Caki2 (cell line): ENCODE data around the gene TNIP3. TPM values are rescaled to one million over a fixed set of nuclear protein-coding genes. Genes with fewer than 3 reads are reported as not detected.

Experiments used
- DNase-seq: peaks from one replicate; pipeline ENCODE4 v3.0.0-alpha.2; 2015; ENCODE audit warnings: low read depth
- in situ Hi-C: cut with HindIII; loops from 2 replicates; pipeline ENCODE4 v1.10.0; 2016; ENCODE audit warnings: low sequenced_read_pairs, low pct_unique_long_range_greater_than_20kb, mixed read lengths
- total RNA-seq: library from RNA; depleted of rRNA; stranded (reverse); fragments of >200 nt; shearing (Covaris generic); gene quantifications from 2 replicates; pipeline ENCODE4 v1.2.3, GENCODE V29; 2014; ENCODE audit warnings: low replicate concordance

The TNIP3 gene
- total RNA-seq, 1 experiment from 2014 or later: 0.98 TPM

DNA sequence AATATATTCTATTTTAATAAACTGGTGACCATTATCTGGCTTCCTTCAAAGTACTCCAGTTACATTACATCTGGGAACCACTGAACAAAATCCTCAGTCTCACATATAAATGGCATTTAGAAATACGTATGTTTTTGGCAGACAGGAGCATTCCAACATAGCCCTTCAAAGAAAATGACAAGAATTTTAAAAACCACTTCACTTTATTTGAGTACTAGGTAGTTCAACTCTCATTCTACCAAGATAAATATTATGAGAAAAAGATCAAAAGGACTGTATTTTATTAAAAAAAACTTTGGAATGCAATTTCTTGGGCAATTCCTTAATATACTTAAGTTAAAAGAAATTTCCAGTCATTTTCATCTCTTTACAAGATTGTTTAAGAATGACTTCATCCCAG is 17.6 kb downstream of the TNIP3 start:
- in situ Hi-C loops: no loop called here

DNA sequence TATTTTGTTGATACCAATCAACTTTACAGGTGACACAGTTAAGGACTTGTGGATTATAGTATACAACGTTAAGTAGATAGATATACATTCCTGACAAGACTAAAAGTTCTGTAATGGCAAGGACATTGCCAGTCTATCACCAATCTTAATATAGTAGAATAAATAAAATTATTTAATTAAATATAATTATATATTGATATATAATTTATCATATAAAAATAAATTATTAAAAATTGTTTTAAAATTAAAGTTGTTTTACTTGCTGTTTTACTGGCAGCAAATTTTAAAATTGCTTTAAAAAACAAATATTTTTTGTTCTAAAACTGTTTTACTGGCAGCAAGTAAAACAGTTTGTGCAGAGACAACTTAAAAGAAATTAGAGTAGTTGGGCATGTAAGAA is 18.7 kb downstream of the TNIP3 start:
- in situ Hi-C loops: no loop called here
- no peak for DNase-seq

More for the DNA sequence above, 17.6 kb downstream of the TNIP3 start:
- no peak for DNase-seq

DNA sequence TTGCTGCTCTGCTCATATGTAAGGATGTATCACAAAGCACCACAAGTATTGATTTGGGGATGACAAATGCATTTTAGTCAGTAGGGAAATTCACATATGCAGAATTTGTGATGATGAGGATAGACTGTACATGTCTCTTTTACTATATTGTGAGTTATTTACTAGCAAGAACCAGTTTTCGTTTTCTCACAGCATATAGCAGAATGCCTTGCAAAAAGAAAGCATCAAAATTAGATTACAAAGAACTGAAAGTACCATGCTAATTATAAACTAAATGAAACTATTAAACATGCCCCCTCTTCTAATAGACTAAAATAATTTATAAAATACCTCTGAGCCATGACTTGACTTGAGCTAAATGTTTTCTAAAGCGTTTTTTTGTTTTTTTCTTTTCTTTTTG is 20.1 kb downstream of the TNIP3 start:
- in situ Hi-C loops: no loop called here
- DNase-seq: no peak

DNA sequence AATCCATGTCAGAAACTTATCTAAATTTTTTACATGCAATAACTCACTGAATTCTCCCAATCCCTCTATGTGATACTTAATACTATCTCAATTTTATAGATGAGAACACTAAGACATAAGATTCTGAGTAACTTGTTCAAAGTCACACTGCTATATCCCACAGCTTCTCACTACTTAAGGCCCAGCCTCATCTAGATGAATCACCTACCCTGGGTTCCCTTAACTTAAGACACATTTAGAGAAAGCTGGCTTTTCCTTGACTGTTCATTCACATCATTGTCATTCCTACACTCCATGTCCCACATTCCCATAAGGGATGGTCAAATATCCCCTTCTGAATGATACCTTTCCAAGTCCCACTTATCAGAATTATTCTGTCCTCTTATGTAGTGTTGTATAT is 21.0 kb downstream of the TNIP3 start:
- in situ Hi-C loops: no loop called here
- DNase-seq: no peak

DNA sequence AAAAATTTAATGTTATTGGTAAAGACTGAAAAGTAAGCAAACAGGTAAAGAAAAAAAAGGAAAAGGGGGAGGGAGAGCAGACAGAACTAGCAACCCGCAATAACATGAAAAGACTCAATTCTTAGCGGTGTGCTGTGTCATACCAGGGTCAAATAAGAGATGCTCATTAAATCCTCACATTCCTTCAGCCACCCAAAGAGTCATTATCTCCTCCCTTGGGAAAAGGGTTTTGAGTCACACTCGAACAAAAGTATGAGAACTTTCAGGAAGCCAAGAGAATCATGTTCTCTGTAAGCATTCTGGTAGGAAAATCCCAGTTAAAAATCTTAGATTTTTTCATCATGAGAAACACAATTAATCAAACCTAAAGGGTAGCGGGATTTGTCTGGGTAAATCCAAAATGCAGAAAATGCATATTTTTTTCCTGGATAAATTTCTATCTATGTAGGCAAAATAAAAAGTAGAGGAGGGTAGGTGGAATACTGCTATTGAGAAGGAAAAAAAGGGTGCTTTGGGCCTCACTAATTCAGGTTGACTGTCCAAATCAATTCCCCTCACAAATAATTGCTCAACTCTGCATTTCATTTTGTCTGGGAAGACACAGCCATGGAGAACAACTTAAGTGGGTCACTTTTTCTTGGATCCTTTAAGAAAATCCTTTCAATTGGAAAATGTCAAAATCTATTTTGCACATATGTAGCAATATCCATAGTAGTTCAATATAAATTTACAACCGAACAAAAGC is 23.2 kb downstream of the TNIP3 start:
- DNase-seq: no peak
- in situ Hi-C loops: no loop called here

DNA sequence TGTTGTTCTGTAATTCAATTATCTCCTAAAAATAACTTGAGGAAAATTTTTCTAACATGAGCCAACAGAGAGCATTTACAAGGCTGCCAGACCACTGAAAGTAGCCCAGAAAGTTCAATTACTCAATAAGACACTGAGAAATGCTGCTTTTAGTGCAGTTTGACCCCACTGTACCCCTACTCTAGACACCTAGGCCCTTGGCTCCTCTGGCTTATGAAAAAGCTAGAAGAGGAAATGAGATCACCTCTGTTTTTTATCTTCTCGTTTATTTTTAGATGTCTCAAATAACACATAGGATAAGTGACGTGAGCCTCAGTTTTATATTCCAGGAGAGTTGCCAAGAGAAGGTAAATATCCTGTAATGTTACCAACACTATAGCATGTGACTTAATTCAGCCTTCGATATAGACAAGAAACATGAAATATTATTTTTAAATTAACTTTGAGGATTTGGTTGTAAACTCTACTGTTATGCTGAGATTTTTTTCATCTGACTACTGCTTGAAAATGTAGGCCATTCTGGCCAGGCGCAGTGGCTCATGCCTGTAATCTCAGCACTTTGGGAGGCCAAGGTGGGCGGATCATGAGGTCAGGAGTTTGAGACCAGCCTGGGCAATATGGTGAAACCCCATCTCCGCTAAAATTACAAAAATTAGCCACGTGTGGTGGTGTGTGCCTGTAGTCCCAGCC is 24.4 kb downstream of the TNIP3 start:
- in situ Hi-C loops: no loop called here
- DNase-seq: no peak

DNA sequence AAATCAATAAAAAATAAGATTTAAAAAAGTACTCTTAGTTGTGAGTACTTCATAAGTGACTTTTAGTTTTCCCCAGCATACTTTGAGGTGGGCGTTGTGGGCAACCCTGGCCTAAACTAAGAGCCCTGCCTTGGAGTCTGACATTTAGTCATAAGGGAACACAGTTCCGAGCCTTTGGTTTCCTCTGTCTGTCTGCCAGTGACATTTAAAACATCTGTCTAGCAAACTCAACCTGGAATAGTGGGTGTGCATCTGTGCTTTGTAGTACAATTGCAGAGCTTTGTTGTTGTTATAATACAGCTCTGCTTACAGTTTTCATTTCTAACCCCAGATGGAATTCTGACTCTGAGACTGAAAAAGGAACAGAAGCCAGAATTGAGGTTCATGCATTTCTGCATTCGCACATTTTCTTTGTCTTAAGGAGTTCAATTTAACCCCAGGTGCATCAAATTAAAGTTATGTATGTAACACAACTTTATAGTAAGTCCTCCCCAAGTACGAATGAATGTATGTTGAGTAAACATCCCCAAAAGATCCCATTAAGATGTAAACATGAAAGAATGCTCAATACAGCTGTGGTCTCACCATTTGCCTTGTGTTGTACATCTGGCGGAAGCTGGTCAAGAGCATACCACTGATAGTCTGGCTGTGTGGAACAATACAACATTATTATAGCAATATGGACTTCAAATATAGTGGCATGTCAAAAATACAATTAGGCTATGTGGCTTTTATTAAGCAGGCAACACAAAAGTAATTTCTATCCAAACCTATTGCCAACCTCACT is 25.9 kb downstream of the TNIP3 start:
- in situ Hi-C loops: no loop called here
- DNase-seq: no peak

DNA sequence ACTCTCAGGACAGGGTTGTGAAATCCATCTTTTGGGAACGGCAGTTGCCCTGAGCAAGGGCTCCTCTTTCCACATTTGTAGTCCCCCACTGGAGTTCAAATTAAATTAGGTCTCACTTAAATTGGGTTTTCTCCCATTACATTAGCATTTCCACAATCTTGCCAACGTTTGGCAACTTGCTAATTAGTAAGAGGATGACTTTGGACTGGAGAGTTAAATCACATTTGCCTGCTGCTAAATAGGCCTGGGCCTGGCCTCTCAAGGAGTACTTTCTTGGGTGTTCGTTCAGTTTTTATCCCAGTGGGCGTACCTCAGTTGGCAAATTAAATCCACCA is 33.8 kb downstream of the TNIP3 start:
- in situ Hi-C loops: no loop called here
- DNase-seq: no peak

DNA sequence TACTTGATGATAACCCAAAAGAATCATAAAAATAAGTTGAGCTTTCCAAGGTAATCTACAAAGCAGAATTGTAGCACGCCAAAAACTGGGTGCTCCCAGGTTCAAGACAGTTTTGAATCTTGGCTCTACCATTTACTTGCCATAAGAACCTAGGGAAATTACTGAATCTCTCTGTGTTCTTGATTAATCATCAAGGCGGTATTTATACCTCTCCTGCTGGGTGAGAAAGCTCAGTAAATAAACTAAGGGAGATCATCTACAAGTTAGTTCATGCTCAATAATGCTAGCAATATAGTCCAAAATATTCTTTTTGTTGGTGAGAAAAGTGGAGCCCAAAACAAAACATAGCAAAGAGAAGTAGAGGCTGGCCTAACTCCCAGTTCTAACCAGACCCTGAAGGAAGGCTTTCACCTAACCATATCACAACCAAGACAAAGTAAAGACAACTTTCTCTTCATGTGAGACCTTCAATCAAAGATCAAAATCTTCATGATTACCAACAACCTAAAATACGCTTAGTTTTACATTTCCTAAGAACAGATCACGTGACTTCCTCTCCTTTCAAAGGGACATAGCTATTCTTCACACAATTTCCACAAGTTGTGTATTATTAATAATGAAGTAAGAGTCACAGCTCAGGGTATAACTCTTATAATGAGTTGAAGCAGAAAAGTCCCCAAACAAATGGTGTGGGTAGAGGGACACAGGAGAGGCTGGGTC is 34.4 kb downstream of the TNIP3 start:
- no peak for DNase-seq
- in situ Hi-C loops: no loop called here

DNA sequence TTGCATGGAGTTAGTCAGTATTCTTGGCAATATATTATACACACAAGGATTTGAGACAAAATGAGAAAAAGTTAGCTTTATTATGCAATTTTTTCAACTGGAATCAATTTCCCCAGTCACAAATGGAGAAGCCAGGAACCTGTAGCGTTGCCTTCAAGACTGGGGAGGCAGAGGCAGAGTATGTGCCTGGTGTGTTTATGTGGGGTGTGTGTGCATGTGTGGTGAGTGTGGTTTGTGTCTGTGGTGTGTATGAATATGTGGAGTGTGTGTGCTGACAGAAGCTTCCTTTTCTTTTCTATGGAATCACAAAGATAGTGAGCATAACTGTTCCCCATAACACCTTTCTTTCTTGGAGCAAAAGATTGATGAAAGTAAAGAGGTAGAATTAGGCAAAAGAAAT is 37.0 kb downstream of the TNIP3 start:
- in situ Hi-C loops: no loop called here
- no peak for DNase-seq

DNA sequence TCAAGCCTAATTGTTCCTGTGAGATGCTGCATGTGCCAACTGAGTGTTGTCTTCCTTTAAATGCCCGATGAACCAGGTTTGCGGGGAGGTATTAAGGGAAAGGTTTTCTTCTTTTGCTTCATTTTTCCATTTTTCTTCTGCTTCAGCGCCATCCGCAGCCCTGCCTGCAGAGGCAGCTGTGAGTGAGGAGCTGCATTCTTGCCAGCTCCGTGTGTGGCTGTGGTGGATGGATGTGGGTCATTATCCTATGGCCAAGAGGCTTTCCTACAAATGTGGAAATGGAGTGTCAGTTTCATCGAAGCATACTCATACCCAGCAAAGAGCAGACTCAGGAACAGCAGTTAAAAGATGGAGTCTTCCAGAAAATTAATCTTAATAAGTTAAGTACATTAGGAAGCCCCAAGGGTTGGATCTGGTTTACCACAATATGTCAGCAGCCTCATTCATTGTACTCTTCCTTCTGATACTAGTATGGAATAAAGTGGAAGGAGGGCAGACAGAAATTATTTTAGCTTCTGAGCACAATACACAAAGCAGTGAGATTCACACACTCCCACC is 37.6 kb downstream of the TNIP3 start:
- in situ Hi-C loops: no loop called here
- DNase-seq: no peak

DNA sequence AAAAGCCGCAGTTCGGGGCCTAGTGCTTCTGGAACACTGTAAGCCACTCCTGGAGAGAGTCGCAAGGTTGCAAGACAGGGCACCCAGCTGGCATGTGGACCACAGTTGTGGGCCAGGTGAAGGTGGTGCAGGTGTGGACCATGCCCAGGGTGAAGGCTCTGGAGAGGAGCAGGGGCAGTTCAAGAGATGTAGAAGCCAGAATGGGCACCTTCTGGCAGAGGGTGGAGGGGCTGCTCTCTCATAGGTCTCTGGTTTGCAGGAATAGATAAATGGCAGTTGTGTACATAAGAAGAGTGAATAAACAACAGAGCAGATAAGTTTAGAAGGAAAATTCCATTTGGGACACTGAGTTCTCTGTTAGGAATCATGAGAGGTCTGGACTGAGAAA is 38.6 kb downstream of the TNIP3 start:
- in situ Hi-C loops: no loop called here
- no peak for DNase-seq

DNA sequence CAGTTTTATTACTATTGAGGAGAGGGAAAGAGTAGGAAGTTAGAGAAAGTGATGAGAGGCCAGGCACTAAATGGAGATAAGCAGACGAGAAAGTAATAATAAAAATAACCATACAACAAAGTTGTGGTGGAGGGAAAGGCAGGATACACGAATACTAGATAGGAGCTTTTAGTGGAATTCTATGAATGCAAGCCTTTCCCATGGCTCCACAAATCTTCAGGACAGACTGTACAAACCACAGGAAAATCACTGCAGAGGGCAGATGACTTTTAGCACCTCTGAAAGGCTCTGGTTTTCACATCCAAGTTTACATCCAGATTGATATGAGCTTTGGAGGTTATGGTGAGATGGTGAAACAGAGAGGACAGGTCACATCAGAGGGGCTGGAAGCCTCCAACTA is 41.5 kb downstream of the TNIP3 start:
- in situ Hi-C loops: no loop called here
- no peak for DNase-seq

DNA sequence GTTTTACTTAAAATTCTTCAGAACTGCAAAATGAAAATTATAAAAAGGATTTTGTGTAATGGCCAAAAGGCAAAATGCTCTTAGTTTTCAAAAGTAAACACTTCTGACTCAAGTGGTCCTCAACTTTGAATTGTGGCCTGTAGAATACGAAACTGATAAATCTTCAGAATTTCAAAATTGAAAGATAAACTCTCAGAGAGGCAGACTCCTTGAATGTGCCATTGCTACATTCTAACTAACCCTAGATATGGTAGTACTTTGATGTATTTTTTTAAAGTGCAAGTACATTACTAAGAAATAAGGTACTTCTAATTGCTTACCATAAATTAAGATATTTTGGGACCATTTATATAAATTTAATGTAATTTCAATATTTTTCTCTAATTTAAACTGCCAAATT is 44.4 kb downstream of the TNIP3 start:
- in situ Hi-C loops: no loop called here
- no peak for DNase-seq

DNA sequence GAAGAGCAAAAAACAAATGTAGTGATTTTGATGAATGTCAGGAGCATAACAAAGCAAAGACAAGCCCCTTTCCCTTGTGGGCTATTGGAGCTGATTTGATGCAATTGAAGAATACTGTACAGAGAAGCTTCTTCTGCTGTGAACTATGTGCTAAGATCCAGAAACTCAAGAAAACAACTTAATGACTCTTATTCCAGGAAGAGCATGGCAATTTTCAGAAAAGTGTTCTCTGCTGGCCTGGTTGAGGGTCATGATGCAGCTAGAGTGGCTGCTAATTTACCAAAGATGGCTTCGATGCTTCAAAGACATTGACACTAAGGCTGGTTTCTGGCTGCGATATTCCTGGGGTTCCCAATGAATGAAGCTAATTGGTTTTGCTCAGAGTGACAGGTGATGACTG is 45.8 kb downstream of the TNIP3 start:
- in situ Hi-C loops: no loop called here
- DNase-seq: no peak

DNA sequence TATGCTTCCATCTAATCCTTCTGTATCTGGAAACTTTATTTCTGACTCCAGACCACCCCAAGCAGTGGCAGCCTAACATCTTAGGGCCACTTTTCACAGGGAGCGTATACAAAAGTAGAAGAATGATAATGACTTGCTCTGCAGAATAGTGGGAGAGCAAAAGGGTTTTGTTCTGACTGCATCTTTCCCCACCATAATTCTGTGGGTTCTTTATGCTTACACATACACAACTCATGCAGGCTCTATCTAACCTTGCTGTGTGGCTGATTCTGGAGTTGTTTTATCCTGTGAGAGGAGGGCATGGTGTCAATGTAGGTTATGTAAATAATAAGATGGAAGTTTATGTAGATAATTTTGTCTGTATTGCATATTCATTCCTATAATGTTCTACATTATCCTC is 49.4 kb downstream of the TNIP3 start:
- in situ Hi-C loops: no loop called here
- DNase-seq: no peak

DNA sequence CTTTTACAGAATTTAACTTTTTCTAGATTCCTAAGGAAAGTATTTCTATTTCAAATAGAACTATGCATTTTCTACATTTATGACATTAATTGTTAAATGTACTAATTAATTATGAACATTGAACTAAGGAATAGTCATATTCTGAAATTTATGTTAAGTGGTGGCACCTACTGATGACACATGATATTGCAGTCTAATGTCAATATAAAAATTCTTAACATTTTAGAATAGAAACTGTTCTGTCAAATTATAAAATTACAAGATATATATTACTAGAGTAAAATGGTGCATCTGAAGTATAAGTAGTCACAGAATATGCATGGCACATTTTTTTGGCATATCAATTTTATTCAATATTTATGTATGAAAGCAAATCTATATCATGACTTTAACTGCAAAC is 51.6 kb downstream of the TNIP3 start:
- in situ Hi-C loops: no loop called here
- DNase-seq: no peak

DNA sequence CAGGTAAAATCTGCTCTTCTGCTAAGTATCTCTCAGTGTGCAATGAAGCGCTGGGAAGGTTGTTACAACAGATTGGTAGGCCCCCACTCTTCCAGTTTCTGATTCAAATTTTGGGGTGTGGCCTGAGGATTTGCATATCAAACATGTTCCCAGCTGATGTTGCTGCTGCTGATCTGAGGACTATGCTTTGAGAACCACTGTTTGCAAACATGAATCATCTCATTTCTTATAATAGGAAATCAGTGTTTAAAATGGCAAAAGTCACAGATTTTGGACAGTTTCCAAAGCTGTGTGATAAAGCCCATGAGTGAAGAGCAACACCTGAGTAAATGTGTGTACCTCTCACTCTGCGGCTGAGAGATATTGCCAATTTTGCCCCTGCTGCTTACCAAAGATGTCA is 55.6 kb downstream of the TNIP3 start:
- DNase-seq: no peak
- in situ Hi-C loops: no loop called here

DNA sequence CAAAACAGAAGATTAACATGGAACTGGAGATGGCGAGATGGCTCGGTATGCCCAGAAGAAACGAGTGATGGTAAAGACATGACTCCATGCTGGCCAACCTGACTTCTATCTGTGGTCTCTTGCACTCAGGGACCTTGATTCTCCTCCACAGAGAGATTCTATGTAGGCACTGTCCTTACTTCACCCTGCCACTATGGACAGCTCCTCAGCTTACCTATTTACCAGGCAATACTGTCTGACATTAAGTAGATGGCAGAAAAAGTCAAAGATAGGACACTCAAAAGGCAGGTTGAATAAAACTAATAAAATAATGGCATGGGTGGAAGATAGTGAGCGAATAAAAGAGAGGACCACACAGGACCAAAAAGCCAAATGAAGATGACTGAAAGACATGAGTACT is 56.6 kb downstream of the TNIP3 start:
- DNase-seq: no peak
- in situ Hi-C loops: no loop called here
